Osteoblast (primary cell): ENCODE results near the gene SNX21. TPM values are rescaled to one million over a fixed set of nuclear protein-coding genes. Genes with fewer than 3 reads are reported as not detected.

Source experiments
- DNase-seq: peaks from one replicate; pipeline ENCODE4 v3.0.0; 2011; ENCODE audit warnings: low spot score, mixed read lengths; ENCODE audit not compliant: insufficient read length; ENCODE audit errors: missing footprints
- H2AFZ ChIP-seq: 2 replicates; pipeline ENCODE4 v1.6.0; 2011; ENCODE audit warnings: mild to moderate bottlenecking, low read length
- H3K27ac ChIP-seq: 2 replicates; pipeline ENCODE4 v1.5.1; 2011; ENCODE audit warnings: mild to moderate bottlenecking, low read depth, low read length, moderate library complexity
- H3K27me3 ChIP-seq: 2 replicates; pipeline ENCODE4 v1.6.0; 2012; ENCODE audit warnings: mild to moderate bottlenecking, control low read depth, inconsistent platforms, low read length, moderate library complexity; ENCODE audit not compliant: insufficient read depth
- H3K36me3 ChIP-seq: 2 replicates; pipeline ENCODE4 v1.5.1; 2011; ENCODE audit warnings: mild to moderate bottlenecking, low read length, control low read depth, moderate library complexity; ENCODE audit not compliant: insufficient read depth
- H3K4me1 ChIP-seq: 2 replicates; pipeline ENCODE4 v1.5.1; 2011; ENCODE audit warnings: mild to moderate bottlenecking, low read length, control low read depth, moderate library complexity; ENCODE audit not compliant: insufficient read depth
- H3K4me2 ChIP-seq: 2 replicates; pipeline ENCODE4 v1.6.0; 2011; ENCODE audit warnings: mild to moderate bottlenecking, low read length; ENCODE audit not compliant: insufficient read depth
- H3K4me3 ChIP-seq: fragments of 200-600 bp; sonication (generic); 3 replicates; pipeline ENCODE4 v1.5.1; 2012; ENCODE audit warnings: mild to moderate bottlenecking, low read length, inconsistent platforms; ENCODE audit not compliant: insufficient read depth
- H3K79me2 ChIP-seq: 2 replicates; pipeline ENCODE4 v1.6.0; 2012; ENCODE audit warnings: mild to moderate bottlenecking, low read length, control low read depth, inconsistent platforms; ENCODE audit not compliant: insufficient read depth
- H3K9me3 ChIP-seq: 2 replicates; pipeline ENCODE4 v1.5.1; 2011; ENCODE audit warnings: low read depth, low read length, control low read depth
- H4K20me1 ChIP-seq: 2 replicates; pipeline ENCODE4 v1.6.0; 2012; ENCODE audit warnings: mild to moderate bottlenecking, low read length, control low read depth; ENCODE audit not compliant: insufficient read depth
- CTCF ChIP-seq: IDR thresholded peaks from 2 replicates; pipeline ENCODE4 v1.5.1; 2011; ENCODE audit warnings: mild to moderate bottlenecking, low read depth, low read length, moderate library complexity; ENCODE audit errors: extremely low read depth
- total RNA-seq: library from RNA; depleted of rRNA; stranded (reverse); fragments of >200 nt; gene quantifications from 2 replicates; pipeline ENCODE4 v1.2.3, GENCODE V29; 2012

The SNX21 gene, protein sequence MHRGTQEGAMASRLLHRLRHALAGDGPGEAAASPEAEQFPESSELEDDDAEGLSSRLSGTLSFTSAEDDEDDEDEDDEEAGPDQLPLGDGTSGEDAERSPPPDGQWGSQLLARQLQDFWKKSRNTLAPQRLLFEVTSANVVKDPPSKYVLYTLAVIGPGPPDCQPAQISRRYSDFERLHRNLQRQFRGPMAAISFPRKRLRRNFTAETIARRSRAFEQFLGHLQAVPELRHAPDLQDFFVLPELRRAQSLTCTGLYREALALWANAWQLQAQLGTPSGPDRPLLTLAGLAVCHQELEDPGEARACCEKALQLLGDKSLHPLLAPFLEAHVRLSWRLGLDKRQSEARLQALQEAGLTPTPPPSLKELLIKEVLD
- 69.0 and 101 TPM in 2 replicates for total RNA-seq

DNA sequence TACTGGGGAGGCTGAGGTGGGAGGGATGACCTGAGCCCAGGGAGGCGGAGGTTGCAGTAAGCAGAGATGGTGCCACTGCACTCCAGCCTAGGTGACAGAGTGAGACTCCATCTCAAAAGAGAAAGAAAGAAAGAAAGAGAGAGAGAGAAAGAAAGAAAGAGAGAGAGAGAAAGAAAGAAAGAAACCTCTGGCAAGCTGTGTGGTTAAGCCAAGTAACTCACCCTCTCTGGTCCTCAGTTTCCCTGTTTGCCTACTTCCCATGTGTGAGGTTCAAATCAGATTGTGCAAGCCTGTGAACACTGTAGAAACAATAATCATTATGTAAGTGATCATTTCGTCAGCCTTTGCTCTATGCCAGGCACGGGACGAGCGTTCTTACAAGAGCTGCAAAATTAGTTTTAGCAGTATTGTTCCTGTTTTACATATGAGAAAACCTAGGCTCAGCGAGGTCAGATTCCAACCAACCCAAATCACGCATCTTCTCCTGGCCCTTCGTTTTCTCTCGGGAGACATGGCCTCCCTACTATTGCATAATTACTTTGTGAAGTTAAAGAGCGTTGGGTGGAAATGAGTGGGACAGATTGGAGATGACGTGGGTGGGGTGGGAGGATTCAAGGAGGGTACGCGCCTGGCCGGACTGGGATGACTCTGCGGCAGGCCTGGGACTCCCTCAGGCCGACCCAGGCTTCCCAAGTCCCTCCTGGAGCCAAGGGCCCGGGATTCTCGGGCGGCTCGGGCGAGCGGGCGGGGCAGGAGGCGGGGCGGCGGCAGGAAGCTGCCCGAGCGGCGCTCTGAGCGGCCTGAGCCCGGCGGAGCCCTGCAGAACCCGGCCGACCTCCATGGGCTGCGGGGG, at the start of gene SNX21:
Gene SNX21 (plus strand): TSS at position 770 of the 853 bp plus-strand sequence. CDS start 121 bp downstream, outside the sequence.
- H3K36me3 ChIP-seq, result peaks cover 6% of the 10 kb centered on the region
- H3K9me3 ChIP-seq, result no peaks in the 10 kb centered on the region
- H3K4me1 ChIP-seq, result peaks cover 40% of the 10 kb centered on the region
- H2AFZ ChIP-seq, result peak within 1 kb of the TSS; percentile 88
- peaks cover 21% of the 10 kb centered on the region for H3K79me2 ChIP-seq
- peak within 1 kb of the TSS; percentile 69 for H3K27ac ChIP-seq
- H3K4me2 ChIP-seq, result peak within 1 kb of the TSS; percentile 96
- DNase-seq, result peak; percentile 98
- peaks cover 11% of the 10 kb centered on the region for H4K20me1 ChIP-seq
- peak within 1 kb of the TSS; percentile 84 for H3K4me3 ChIP-seq
- no peak for TF ChIP-seq CTCF
- H3K27me3 ChIP-seq, result no peaks in the 10 kb centered on the region

GRCh38 chr20:45788351-45788750, 45.2 kb upstream of the SNX21 start:
- Histone ChIP-seq H3K4me3 (no peak overlapping the region), H2AFZ (no peak overlapping the region), H4K20me1 (no peaks in the 10 kb centered on the region), H3K9me3 (no peaks in the 10 kb centered on the region), H3K27ac (no peak overlapping the region), H3K4me2 (no peak overlapping the region), H3K27me3 (no peaks in the 10 kb centered on the region), H3K79me2 (peaks cover 16% of the 10 kb centered on the region), H3K36me3 (no peaks in the 10 kb centered on the region), H3K4me1 (peaks cover 9% of the 10 kb centered on the region)
- no peak for DNase-seq
- no peak for TF ChIP-seq CTCF

DNA sequence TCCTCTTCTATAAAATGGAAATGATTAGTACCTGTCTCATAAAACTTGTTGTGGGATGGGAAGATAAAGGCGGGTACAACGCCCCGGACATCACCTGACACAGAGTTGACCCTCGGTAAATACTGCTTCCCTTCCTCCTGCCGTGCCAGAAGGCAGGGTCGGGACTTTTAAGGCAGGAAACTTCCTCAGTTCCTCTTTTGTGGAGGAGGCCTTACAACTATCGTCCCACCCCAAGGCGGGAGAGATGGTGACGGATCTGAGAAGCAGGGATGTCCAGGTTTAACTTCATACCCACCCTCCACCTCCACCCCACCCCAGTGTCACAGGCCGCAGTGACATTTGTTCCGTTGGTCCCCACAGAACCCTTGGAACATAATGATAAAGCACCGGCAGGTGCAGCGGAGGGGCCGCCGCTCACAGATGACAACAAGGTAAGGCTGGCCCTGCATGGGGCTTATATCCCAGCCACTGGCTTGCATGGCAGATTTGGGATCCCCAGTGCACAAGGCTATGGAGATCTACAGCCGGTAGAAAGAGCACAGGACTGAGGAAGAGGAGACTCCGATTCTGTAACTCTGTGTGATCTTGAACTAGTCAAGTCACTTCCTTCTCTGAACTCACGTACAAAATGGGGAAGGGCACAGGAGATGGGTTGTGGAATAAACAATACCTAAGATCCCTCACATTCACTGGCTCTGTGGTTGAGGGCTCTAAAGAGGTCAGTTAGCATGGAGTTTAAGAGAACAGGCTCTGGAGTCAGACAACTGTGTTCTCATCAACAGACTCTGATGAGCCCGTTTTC, 41.1 kb upstream of the SNX21 start:
- no peak for TF ChIP-seq CTCF
- peak; percentile 19 for DNase-seq

More for the DNA sequence above, 41.1 kb upstream of the SNX21 start:
- H3K27ac ChIP-seq, result peak overlapping the region; percentile 81
- no peaks in the 10 kb centered on the region for H3K9me3 ChIP-seq
- H4K20me1 ChIP-seq, result no peaks in the 10 kb centered on the region
- peak overlapping the region; percentile 88 for H2AFZ ChIP-seq
- peaks cover 16% of the 10 kb centered on the region for H3K79me2 ChIP-seq
- H3K4me2 ChIP-seq, result peak overlapping the region; percentile 99
- peaks cover 9% of the 10 kb centered on the region for H3K4me1 ChIP-seq
- H3K36me3 ChIP-seq, result peaks cover 31% of the 10 kb centered on the region
- no peaks in the 10 kb centered on the region for H3K27me3 ChIP-seq
- peak overlapping the region; percentile 97 for H3K4me3 ChIP-seq
